OCI-LY1 (cell line): ENCODE results near the gene INAVA.

Experiments used
- H2AFZ ChIP-seq: fragments of 200-600 bp; sonication (generic), shearing (Covaris generic); 2 replicates; pipeline ENCODE4 v1.6.0; 2014; ENCODE audit warnings: antibody characterized with exemption, mild to moderate bottlenecking, low read length
- H3F3A ChIP-seq: fragments of 200-600 bp; sonication (generic), shearing (Covaris generic); 2 replicates; pipeline ENCODE4 v1.6.0; 2014; ENCODE audit warnings: mild to moderate bottlenecking, antibody characterized with exemption, low read length, moderate library complexity; ENCODE audit not compliant: insufficient read depth
- H3K27ac ChIP-seq: fragments of 200-600 bp; sonication (generic); 2 replicates; pipeline ENCODE4 v1.5.1; 2014; ENCODE audit warnings: low read length, mixed run types, mild to moderate bottlenecking, low read depth; ENCODE audit not compliant: poor library complexity, severe bottlenecking
- H3K27me3 ChIP-seq: fragments of 200-600 bp; sonication (generic); 2 replicates; pipeline ENCODE4 v1.6.0; 2014; ENCODE audit warnings: antibody characterized with exemption, mild to moderate bottlenecking, low read length, moderate library complexity; ENCODE audit not compliant: insufficient read depth
- H3K36me3 ChIP-seq: fragments of 200-600 bp; sonication (generic); 2 replicates; pipeline ENCODE4 v1.6.1; 2014; ENCODE audit warnings: mild to moderate bottlenecking, antibody characterized with exemption, low read length, moderate library complexity, mixed read lengths; ENCODE audit not compliant: insufficient read depth
- H3K4me1 ChIP-seq: fragments of 200-600 bp; sonication (generic); 2 replicates; pipeline ENCODE4 v1.5.1; 2014; ENCODE audit warnings: mild to moderate bottlenecking, low read length, moderate library complexity; ENCODE audit not compliant: insufficient read depth, severe bottlenecking
- H3K4me2 ChIP-seq: fragments of 200-600 bp; sonication (generic), shearing (Covaris generic); 2 replicates; pipeline ENCODE4 v1.6.1; 2014; ENCODE audit warnings: low read length
- H3K4me3 ChIP-seq: fragments of 200-600 bp; sonication (generic); 2 replicates; pipeline ENCODE4 v1.5.1; 2014; ENCODE audit warnings: low read length, low read depth, mild to moderate bottlenecking, mixed read lengths; ENCODE audit not compliant: poor library complexity, severe bottlenecking
- H3K79me2 ChIP-seq: fragments of 200-600 bp; shearing (Covaris generic); 2 replicates; pipeline ENCODE4 v1.6.1; 2016; ENCODE audit warnings: mixed run types, low read length, mixed read lengths; ENCODE audit not compliant: insufficient read depth
- H3K9ac ChIP-seq: fragments of 200-600 bp; sonication (generic), shearing (Covaris generic); 2 replicates; pipeline ENCODE4 v1.6.1; 2014; ENCODE audit warnings: mild to moderate bottlenecking, low read length, mixed read lengths
- H3K9me2 ChIP-seq: fragments of 200-600 bp; sonication (generic), shearing (Covaris generic); 2 replicates; pipeline ENCODE4 v1.6.1; 2014; ENCODE audit warnings: low read depth, mild to moderate bottlenecking, low read length, mixed read lengths
- H3K9me3 ChIP-seq: fragments of 200-600 bp; shearing (Covaris generic); 2 replicates; pipeline ENCODE4 v1.6.1; 2014; ENCODE audit warnings: low read length, mixed read lengths
- H4K20me1 ChIP-seq: fragments of 200-600 bp; sonication (generic), shearing (Covaris generic); 2 replicates; pipeline ENCODE4 v1.6.0; 2016; ENCODE audit warnings: mild to moderate bottlenecking, low read length; ENCODE audit not compliant: insufficient read depth
- EZH2 ChIP-seq: fragments of 200-600 bp; sonication (generic), shearing (Covaris generic); IDR thresholded peaks from 2 replicates; pipeline ENCODE4 v1.8.0; 2017; ENCODE audit warnings: borderline replicate concordance, mixed run types, mild to moderate bottlenecking, antibody characterized with exemption, low read length, moderate library complexity, mixed read lengths
- TF ChIP-seq, protein P1 (sequence below): fragments of 200-600 bp; sonication (generic), shearing (Covaris generic); IDR thresholded peaks from 2 replicates; pipeline ENCODE4 v1.5.1; 2017; ENCODE audit warnings: mild to moderate bottlenecking, antibody characterized with exemption, low read length, moderate library complexity, mixed read lengths

INAVA gene

DNA sequence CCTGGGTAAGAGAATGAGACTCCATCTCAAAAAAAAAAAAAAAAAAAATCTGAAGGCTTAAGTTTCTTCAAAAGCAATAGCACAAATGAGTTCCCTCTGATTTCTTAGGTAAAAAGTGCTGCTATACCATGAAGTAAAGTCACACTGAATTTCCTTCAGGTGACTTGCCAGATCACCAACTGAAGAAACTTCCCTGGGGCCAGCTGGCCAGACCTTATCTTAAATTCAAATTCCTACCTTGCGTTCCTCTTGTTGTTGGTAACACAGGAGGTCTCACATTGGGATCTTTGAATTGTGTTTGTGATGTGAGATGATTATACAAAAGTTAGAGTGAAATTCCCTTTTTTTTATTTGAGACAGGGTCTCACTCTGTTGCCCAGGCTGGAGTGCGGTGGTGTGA, 11.8 kb downstream of the INAVA start:
- TF ChIP-seq, protein P1, sequence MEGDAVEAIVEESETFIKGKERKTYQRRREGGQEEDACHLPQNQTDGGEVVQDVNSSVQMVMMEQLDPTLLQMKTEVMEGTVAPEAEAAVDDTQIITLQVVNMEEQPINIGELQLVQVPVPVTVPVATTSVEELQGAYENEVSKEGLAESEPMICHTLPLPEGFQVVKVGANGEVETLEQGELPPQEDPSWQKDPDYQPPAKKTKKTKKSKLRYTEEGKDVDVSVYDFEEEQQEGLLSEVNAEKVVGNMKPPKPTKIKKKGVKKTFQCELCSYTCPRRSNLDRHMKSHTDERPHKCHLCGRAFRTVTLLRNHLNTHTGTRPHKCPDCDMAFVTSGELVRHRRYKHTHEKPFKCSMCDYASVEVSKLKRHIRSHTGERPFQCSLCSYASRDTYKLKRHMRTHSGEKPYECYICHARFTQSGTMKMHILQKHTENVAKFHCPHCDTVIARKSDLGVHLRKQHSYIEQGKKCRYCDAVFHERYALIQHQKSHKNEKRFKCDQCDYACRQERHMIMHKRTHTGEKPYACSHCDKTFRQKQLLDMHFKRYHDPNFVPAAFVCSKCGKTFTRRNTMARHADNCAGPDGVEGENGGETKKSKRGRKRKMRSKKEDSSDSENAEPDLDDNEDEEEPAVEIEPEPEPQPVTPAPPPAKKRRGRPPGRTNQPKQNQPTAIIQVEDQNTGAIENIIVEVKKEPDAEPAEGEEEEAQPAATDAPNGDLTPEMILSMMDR: no peak
- no peak for TF ChIP-seq EZH2
- no peaks in the 10 kb centered on the region for H3K9me3 ChIP-seq
- H3K4me2 ChIP-seq: no peak overlapping the region
- no peaks in the 10 kb centered on the region for H4K20me1 ChIP-seq
- H3K4me3 ChIP-seq: no peak overlapping the region
- H3F3A ChIP-seq: no peaks in the 10 kb centered on the region
- no peaks in the 10 kb centered on the region for H3K79me2 ChIP-seq
- H3K9ac ChIP-seq: no peak overlapping the region
- no peak overlapping the region for H3K27ac ChIP-seq
- no peaks in the 10 kb centered on the region for H3K4me1 ChIP-seq
- H3K27me3 ChIP-seq: no peaks in the 10 kb centered on the region; the same call in 1 of the 2 replicates
- H3K36me3 ChIP-seq: no peaks in the 10 kb centered on the region
- no peak overlapping the region for H2AFZ ChIP-seq
- H3K9me2 ChIP-seq: no peaks in the 10 kb centered on the region

DNA sequence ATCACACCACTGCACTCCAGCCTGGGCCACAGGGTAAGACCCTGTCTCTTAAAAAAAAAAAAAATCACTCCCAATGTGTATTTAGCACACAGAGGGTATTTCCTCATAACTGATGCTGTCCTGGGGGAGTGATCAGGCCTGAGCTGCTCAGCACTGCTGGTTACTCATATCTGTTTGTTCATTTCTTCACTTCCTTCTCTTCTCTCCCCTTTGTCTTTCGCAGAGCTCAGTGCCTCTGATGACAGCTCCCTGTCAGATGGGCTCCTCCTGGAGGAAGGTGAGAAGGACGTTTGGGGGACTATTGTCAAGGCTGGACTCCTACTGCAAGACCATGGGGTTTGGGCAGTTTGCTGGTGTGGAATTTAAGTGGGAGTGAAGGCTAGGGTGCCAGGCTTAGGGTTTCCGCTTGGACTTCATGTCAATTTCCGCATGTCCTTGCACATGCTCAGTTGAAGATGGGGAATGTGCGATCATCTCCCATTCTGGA, 13.0 kb downstream of the INAVA start:
- H3F3A ChIP-seq: no peaks in the 10 kb centered on the region
- TF ChIP-seq, protein P1: no peak
- TF ChIP-seq EZH2: no peak
- H3K4me1 ChIP-seq: no peaks in the 10 kb centered on the region
- H2AFZ ChIP-seq: no peak overlapping the region
- no peaks in the 10 kb centered on the region; the same call in 1 of the 2 replicates for H3K27me3 ChIP-seq
- no peaks in the 10 kb centered on the region for H3K36me3 ChIP-seq
- no peaks in the 10 kb centered on the region for H3K79me2 ChIP-seq
- no peak overlapping the region for H3K4me3 ChIP-seq
- H3K27ac ChIP-seq: no peak overlapping the region
- H3K9ac ChIP-seq: no peak overlapping the region
- no peak overlapping the region for H3K4me2 ChIP-seq
- H3K9me3 ChIP-seq: no peaks in the 10 kb centered on the region
- H4K20me1 ChIP-seq: no peaks in the 10 kb centered on the region
- no peaks in the 10 kb centered on the region for H3K9me2 ChIP-seq

DNA sequence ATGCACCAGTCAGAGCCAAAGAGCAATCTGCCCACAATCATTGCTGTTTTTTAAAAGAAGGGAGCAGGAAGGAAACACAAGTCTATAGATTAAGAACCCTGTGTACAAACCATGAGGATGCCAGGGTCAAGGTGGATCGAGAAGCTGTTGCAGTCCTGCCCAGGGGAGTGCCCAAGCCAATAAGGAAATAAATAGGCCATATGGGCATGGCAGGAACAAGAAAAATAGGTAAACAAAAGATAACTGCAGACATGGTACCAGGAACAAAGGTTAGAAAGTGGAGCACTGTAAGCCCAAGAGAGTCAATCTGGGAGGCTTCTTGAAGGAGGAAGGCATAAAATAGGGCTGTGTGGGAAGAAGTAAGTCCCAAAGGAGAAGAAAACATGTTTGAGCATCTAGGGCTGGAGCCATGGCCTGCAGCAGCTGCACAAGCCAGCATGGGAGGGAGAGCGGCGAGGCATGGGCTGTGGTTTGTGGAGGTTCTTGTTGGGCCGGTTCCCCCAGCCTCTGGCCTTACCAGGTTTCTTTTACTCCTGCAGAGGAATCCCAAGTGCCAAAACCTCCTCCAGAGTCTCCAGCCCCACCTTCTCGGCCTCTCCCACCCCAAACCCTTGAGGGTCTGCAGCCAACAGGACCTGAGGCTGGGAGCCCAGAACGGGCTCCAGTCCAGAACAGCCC, 13.6 kb downstream of the INAVA start:
- Histone ChIP-seq H4K20me1 (no peaks in the 10 kb centered on the region), H3K79me2 (no peaks in the 10 kb centered on the region), H3K27me3 (no peaks in the 10 kb centered on the region; the same call in 1 of the 2 replicates), H3K36me3 (no peaks in the 10 kb centered on the region), H3K4me1 (no peaks in the 10 kb centered on the region), H3K9me2 (no peaks in the 10 kb centered on the region), H3K9ac (no peak overlapping the region), H3F3A (no peaks in the 10 kb centered on the region), H3K4me3 (no peak overlapping the region), H2AFZ (no peak overlapping the region), H3K4me2 (no peak overlapping the region), H3K9me3 (no peaks in the 10 kb centered on the region), H3K27ac (no peak overlapping the region)
- TF ChIP-seq, protein P1: no peak
- TF ChIP-seq EZH2: no peak
